A673 (cell line): ENCODE data around the gene LRRC9.

Experiments
- EZH2 ChIP-seq: fragments of 200-600 bp; sonication (generic); IDR thresholded peaks from 2 replicates; pipeline ENCODE4 v1.6.1; 2017; ENCODE audit warnings: borderline replicate concordance, low read depth, mild to moderate bottlenecking, mixed read lengths, antibody characterized with exemption, low read length; ENCODE audit not compliant: poor library complexity, severe bottlenecking
- TF ChIP-seq, protein P1 (sequence below): fragments of 300-800, 200-600 bp; sonication (generic); conservative IDR thresholded peaks from 2 replicates; pipeline ENCODE4 v1.5.1; 2017; ENCODE audit warnings: low read depth, mild to moderate bottlenecking, antibody characterized with exemption, low read length, moderate library complexity, mixed read lengths

GRCh38 chr14:59981564-59981963 is 61.6 kb downstream of the LRRC9 start:
- TF ChIP-seq, protein P1, sequence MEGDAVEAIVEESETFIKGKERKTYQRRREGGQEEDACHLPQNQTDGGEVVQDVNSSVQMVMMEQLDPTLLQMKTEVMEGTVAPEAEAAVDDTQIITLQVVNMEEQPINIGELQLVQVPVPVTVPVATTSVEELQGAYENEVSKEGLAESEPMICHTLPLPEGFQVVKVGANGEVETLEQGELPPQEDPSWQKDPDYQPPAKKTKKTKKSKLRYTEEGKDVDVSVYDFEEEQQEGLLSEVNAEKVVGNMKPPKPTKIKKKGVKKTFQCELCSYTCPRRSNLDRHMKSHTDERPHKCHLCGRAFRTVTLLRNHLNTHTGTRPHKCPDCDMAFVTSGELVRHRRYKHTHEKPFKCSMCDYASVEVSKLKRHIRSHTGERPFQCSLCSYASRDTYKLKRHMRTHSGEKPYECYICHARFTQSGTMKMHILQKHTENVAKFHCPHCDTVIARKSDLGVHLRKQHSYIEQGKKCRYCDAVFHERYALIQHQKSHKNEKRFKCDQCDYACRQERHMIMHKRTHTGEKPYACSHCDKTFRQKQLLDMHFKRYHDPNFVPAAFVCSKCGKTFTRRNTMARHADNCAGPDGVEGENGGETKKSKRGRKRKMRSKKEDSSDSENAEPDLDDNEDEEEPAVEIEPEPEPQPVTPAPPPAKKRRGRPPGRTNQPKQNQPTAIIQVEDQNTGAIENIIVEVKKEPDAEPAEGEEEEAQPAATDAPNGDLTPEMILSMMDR: no peak
- no peak for TF ChIP-seq EZH2
